GM23248 (cell line): ENCODE results near the gene TELO2.

Experiments
- EZH2 ChIP-seq: fragments of 200-600 bp; sonication (generic); IDR thresholded peaks from 2 replicates; pipeline ENCODE4 v1.6.1; 2018; ENCODE audit warnings: antibody characterized with exemption, mild to moderate bottlenecking; ENCODE audit not compliant: insufficient read depth, poor library complexity, severe bottlenecking
- EZH2phosphoT487 ChIP-seq: fragments of 200-600 bp; sonication (generic); IDR thresholded peaks from 2 replicates; pipeline ENCODE4 v1.6.1; 2018; ENCODE audit warnings: antibody characterized with exemption, moderate library complexity, mild to moderate bottlenecking, low read depth; ENCODE audit not compliant: insufficient read depth

DNA sequence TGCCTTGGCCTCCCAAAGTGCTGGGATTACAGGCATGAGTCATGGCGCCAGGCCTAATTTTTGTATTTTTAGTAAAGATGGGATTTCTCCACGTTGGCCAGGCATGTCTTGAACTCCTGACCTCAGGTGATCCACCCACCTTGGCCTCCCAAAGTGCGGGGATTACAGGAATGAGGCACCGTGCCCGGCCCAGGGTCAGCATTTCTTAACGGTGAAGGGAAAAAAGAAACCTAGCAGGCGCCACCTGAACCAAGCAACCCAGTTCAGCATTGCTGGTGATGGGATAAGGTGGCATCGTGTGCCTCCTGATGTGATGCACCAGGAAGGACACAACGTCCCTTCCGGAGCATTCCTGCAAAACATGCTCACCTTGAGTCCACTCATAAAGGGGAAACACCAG is 16.1 kb upstream of the TELO2 start:
- TF ChIP-seq EZH2phosphoT487 = no peak
- TF ChIP-seq EZH2 = no peak
